Natural killer cell (primary cell): ENCODE data around the gene CXCL9. TPM values are rescaled to one million over a fixed set of nuclear protein-coding genes. Genes with fewer than 3 reads are reported as not detected.

Experiments used
- ATAC-seq, 3 donors: fragments of 150-1000 bp in 2 of 3; fragments of 200-7000 bp in 1 of 3; cut with Tn5 transposase; 1 replicate in 1 of 3; 2 replicates in 2 of 3; pipeline ENCODE4 v1.10.0; 2021; ENCODE audit warnings: mild to moderate bottlenecking in 2 of 3, moderate library complexity in 2 of 3
- DNase-seq, 2 donors: peaks; one replicate each; pipeline versions ENCODE4 v3.0.0 to v3.0.0-alpha.2; 2013 to 2021; ENCODE audit warnings: mixed read lengths in 1 of 2
- H3K27ac ChIP-seq: one replicate; pipeline ENCODE4 v1.5.1; 2013; ENCODE audit warnings: mild to moderate bottlenecking, low read length
- H3K27me3 ChIP-seq: one replicate; pipeline ENCODE4 v1.6.1; 2013; ENCODE audit warnings: low read length; ENCODE audit not compliant: control insufficient read depth, insufficient read depth
- H3K36me3 ChIP-seq: one replicate; pipeline ENCODE4 v1.6.1; 2013; ENCODE audit warnings: low read length; ENCODE audit not compliant: control insufficient read depth, insufficient read depth
- H3K4me1 ChIP-seq: one replicate; pipeline ENCODE4 v1.6.1; 2013; ENCODE audit warnings: low read length; ENCODE audit not compliant: control insufficient read depth, insufficient read depth
- H3K4me3 ChIP-seq: one replicate; pipeline ENCODE4 v1.5.1; 2013; ENCODE audit warnings: low read length
- H3K9me3 ChIP-seq: one replicate; pipeline ENCODE4 v1.6.1; 2013; ENCODE audit warnings: low read length; ENCODE audit not compliant: control insufficient read depth, insufficient read depth
- H3K27ac Mint-ChIP-seq, 2 donors: one replicate each; pipeline ENCODE4 v1.8.0; 2022; ENCODE audit warnings: mild to moderate bottlenecking in 2 of 2, mixed read lengths in 2 of 2, moderate library complexity in 1 of 2
- H3K27me3 Mint-ChIP-seq, 2 donors: one replicate each; pipeline ENCODE4 v1.8.0; 2022; ENCODE audit warnings: low read depth in 2 of 2, mixed read lengths in 2 of 2
- H3K36me3 Mint-ChIP-seq: one replicate; pipeline ENCODE4 v1.8.0; 2022; ENCODE audit warnings: mixed read lengths
- H3K4me1 Mint-ChIP-seq, 2 donors: one replicate each; pipeline ENCODE4 v1.8.0; 2022; ENCODE audit warnings: mixed read lengths in 2 of 2
- H3K4me3 Mint-ChIP-seq: one replicate; pipeline ENCODE4 v1.8.0; 2022; ENCODE audit warnings: mild to moderate bottlenecking, moderate library complexity, mixed read lengths
- H3K9me3 Mint-ChIP-seq, 2 donors: one replicate each; pipeline ENCODE4 v1.8.0; 2022; ENCODE audit warnings: mixed read lengths in 2 of 2
- WGBS: methylation state at CpG from one replicate; pipeline ENCODE4 v1.1.7; 2013; ENCODE audit warnings: missing lambda C conversion rate; ENCODE audit not compliant: insufficient coverage; 5-methylcytosine and 5-hydroxymethylcytosine counted together
- intact Hi-C: fragments of 100-400 bp; cut with micrococcal nuclease; formaldehyde crosslinking; loops from one replicate; pipeline ENCODE4 v1.14.2; 2022
- total RNA-seq, 4 donors: library from RNA; stranded (reverse); fragments of 120-200 nt in 1 of 4; gene quantifications; one replicate each; pipeline versions ENCODE4 v1.2.3 to v1.2.4, GENCODE V29; 2013 to 2022
- TF ChIP-seq, protein P1 (sequence below): fragments of 200-600 bp; IDR thresholded peaks from one replicate; pipeline ENCODE4 v1.8.0; 2022; ENCODE audit warnings: antibody characterized with exemption

Gene CXCL9
- total RNA-seq, 3 donors from 2014 or later (not counting 1 experiment from before 2014, with no cell fraction given): not detected

GRCh38 chr4:76017056-76017686, 9.9 kb upstream of the CXCL9 start:
- Histone ChIP-seq H3K27me3 (no peaks in the 10 kb centered on the region), H3K36me3 (no peaks in the 10 kb centered on the region), H3K4me1 (no peaks in the 10 kb centered on the region), H3K27ac (no peak overlapping the region), H3K4me3 (no peak overlapping the region), H3K9me3 (no peaks in the 10 kb centered on the region)
- no peak for ATAC-seq
- Mint-ChIP-seq H3K27ac (no peak overlapping the region), H3K9me3 (no peaks in the 10 kb centered on the region), H3K27me3 (peaks cover 4 to 38% of the 10 kb centered on the region in 2 donors), H3K4me1 (no peaks in the 10 kb centered on the region), H3K36me3 (no peaks in the 10 kb centered on the region), H3K4me3 (no peak overlapping the region)
- WGBS: 96% methylated on average over 3 of the region's 3 CpGs
- no peak for DNase-seq
- intact Hi-C loops: no loop called here
- TF ChIP-seq, protein P1, sequence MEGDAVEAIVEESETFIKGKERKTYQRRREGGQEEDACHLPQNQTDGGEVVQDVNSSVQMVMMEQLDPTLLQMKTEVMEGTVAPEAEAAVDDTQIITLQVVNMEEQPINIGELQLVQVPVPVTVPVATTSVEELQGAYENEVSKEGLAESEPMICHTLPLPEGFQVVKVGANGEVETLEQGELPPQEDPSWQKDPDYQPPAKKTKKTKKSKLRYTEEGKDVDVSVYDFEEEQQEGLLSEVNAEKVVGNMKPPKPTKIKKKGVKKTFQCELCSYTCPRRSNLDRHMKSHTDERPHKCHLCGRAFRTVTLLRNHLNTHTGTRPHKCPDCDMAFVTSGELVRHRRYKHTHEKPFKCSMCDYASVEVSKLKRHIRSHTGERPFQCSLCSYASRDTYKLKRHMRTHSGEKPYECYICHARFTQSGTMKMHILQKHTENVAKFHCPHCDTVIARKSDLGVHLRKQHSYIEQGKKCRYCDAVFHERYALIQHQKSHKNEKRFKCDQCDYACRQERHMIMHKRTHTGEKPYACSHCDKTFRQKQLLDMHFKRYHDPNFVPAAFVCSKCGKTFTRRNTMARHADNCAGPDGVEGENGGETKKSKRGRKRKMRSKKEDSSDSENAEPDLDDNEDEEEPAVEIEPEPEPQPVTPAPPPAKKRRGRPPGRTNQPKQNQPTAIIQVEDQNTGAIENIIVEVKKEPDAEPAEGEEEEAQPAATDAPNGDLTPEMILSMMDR: no peak

DNA sequence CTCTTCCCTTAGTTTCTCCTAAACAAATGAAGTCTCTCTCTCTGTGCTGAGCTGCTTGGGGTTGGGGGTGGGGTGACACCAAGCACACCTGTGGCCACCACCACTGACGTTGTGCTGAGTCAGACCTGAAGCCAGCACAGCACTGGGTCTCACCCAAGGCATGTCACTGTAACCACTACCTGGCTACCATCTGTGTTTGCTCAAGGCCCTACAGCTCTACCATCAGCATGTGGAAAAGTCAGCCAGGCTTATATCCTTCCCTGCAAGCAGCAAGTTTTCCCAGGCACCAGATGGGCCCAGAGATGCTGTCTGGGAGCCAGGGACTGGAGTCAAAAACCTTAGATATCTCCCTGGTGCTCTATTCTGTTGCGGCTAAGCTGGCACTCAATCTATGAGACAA, 9.1 kb upstream of the CXCL9 start:
- Histone ChIP-seq H3K4me1 (no peaks in the 10 kb centered on the region), H3K27me3 (no peaks in the 10 kb centered on the region), H3K9me3 (no peaks in the 10 kb centered on the region), H3K36me3 (no peaks in the 10 kb centered on the region), H3K27ac (no peak overlapping the region), H3K4me3 (no peak overlapping the region)
- intact Hi-C loops: no loop called here
- H3K27me3 Mint-ChIP-seq: peaks cover 4 to 32% of the 10 kb centered on the region in 2 donors
- no peak overlapping the region for H3K4me3 Mint-ChIP-seq
- H3K36me3 Mint-ChIP-seq: no peaks in the 10 kb centered on the region
- DNase-seq: no peak
- 64% methylated on average over 2 of the region's 2 CpGs for WGBS
- no peaks in the 10 kb centered on the region for H3K9me3 Mint-ChIP-seq
- no peak for ATAC-seq
- H3K4me1 Mint-ChIP-seq: no peaks in the 10 kb centered on the region
- H3K27ac Mint-ChIP-seq: no peak overlapping the region
- TF ChIP-seq, protein P1: no peak

DNA sequence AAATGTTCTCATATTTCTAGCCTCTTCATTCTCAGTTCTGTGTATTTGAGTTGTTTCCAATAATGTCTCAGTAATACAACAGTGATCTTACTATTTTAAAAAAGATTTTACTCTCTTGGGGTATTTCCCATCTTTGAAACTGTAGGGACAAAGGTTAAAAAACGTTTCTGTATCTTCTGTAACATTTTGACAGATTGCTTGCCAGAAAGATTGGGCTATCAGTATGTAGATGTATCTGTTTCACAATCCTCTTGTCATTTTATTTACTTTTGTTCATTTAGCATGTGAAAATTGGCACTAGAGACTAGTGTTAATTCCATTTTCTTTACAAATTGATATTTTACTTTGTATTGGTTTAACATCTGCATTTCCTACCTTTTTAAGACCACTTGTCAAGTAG, 6.2 kb upstream of the CXCL9 start:
- TF ChIP-seq, protein P1: no peak
- Mint-ChIP-seq H3K36me3 (no peaks in the 10 kb centered on the region), H3K4me3 (no peak overlapping the region), H3K27ac (no peak overlapping the region), H3K4me1 (no peaks in the 10 kb centered on the region), H3K9me3 (no peaks in the 10 kb centered on the region), H3K27me3 (peaks cover 6 to 19% of the 10 kb centered on the region in 2 donors)
- WGBS: 63% methylated on average over 1 of the region's 1 CpG
- H3K4me1 ChIP-seq: no peaks in the 10 kb centered on the region
- no peaks in the 10 kb centered on the region for H3K27me3 ChIP-seq
- ATAC-seq: no peak
- H3K36me3 ChIP-seq: no peaks in the 10 kb centered on the region
- no peak overlapping the region for H3K4me3 ChIP-seq
- DNase-seq: no peak
- no peak overlapping the region for H3K27ac ChIP-seq
- intact Hi-C loops: no loop called here
- no peaks in the 10 kb centered on the region for H3K9me3 ChIP-seq

GRCh38 chr4:76012388-76012801, 5.1 kb upstream of the CXCL9 start:
- Histone ChIP-seq H3K27me3 (no peaks in the 10 kb centered on the region), H3K36me3 (no peaks in the 10 kb centered on the region), H3K4me1 (no peaks in the 10 kb centered on the region), H3K27ac (no peak overlapping the region), H3K4me3 (no peak overlapping the region), H3K9me3 (no peaks in the 10 kb centered on the region)
- intact Hi-C loops: no loop called here
- Mint-ChIP-seq H3K4me3 (no peak overlapping the region), H3K27me3 (peaks cover 6 to 26% of the 10 kb centered on the region in 2 donors), H3K9me3 (no peaks in the 10 kb centered on the region), H3K4me1 (no peaks in the 10 kb centered on the region), H3K36me3 (no peaks in the 10 kb centered on the region), H3K27ac (no peak overlapping the region)
- DNase-seq: no peak
- no CpG with 5 or more reads among the region's 1 CpG for WGBS
- TF ChIP-seq, protein P1: no peak
- ATAC-seq: no peak
